Neural progenitor cell (in vitro differentiated cells): ENCODE measurements around the gene TBC1D32.
"Not testable (repeated sequence)": the region's sequence is repeated elsewhere in the genome, so short reads cannot be mapped to it uniquely, and the experiment has no call there.

Experiments
- CTCF ChIP-seq: fragments of 200-600 bp; sonication (generic); IDR thresholded peaks from 2 replicates; pipeline ENCODE4 v1.5.1; 2017; ENCODE audit warnings: antibody characterized with exemption, mild to moderate bottlenecking
- EZH2 ChIP-seq: fragments of 200-600 bp; sonication (generic); IDR thresholded peaks from 2 replicates; pipeline ENCODE4 v1.6.1; 2017; ENCODE audit warnings: antibody characterized with exemption, mild to moderate bottlenecking, moderate library complexity
- EZH2phosphoT487 ChIP-seq: fragments of 200-600 bp; sonication (generic); IDR thresholded peaks from 2 replicates; pipeline ENCODE4 v1.6.1; 2017; ENCODE audit warnings: antibody characterized with exemption

DNA sequence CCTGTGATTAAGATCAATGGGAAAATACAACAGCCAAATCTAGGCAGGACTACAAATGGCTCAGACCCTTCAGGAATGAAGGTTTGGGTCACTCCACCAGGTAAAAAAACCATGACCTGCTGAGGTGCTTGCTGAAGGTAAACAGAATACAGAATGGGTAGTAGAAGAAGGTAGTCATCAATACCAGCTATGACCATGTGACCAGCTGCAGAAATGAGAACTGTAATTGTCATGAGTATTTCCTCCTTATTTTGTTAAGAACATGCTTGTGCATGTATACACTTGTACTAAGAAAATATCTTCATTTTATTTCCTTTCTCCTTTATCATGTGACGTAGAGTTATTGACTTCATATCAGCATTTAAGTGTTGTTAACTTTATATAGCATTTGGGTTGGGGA is 161.8 kb downstream of the TBC1D32 start:
- TF ChIP-seq CTCF, EZH2, EZH2phosphoT487: not testable (repeated sequence)
